ENCODE measurements around the gene HS3ST4.

HS3ST4 gene

DNA sequence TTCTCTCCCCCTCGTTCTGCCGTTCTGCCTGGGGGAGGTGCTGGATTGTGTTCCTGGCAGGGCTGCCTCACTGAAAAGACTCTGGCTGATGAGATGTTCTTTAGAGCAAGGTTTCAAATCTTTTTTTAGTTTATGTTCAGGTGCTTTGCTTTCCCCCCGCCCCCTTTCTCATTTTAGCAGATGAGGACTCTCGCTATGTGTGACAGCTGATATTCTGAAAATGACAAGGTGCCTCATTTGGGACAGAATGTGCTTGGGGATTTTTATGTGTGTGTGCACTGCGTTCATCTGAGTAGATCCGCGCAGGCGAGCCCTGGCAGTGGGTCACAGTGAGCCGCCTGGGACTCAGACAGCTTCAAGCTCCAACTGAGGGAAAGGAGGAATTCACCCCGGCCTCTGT, 205.9 kb downstream of the HS3ST4 start:
- DNase-seq = no peak

DNA sequence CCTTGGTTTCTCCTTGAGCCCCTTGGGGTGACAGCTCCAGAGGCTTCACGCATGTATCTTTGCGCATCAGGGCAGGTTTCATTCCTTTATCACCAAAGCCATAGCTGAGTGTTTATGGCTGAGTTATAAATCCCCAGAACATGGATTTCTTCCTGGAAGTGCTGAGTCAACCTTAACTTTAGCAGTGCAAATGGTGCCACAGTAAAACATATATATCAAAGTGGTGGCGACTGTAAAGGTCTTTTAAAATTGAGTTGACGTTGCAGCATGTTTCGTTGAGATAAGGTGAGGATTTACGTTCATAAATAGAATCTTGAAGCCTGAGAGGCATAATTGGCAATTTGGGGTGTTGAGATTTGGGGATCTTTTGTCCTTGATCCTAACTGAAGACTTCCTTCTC, 214.1 kb downstream of the HS3ST4 start:
- no peak for DNase-seq

DNA sequence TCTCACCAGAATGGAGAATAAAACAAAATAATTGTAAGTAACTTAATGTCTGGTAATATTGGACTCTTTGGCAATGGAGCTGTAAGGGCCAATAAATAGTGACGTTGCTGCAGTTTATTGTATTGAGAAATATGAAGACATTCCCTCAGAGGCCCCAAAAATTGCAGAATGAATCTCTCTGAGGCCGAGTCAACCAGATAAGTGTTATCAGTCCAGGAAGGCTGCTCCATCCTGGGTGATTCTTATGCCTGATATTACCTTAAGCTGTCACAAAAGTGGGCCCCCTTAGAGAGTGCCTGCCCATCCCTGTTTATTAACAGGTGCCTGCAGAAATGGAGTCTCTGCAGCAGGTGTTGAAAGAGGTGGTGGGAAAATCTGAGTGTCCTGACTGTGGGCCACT, 219.2 kb downstream of the HS3ST4 start:
- DNase-seq = no peak

DNA sequence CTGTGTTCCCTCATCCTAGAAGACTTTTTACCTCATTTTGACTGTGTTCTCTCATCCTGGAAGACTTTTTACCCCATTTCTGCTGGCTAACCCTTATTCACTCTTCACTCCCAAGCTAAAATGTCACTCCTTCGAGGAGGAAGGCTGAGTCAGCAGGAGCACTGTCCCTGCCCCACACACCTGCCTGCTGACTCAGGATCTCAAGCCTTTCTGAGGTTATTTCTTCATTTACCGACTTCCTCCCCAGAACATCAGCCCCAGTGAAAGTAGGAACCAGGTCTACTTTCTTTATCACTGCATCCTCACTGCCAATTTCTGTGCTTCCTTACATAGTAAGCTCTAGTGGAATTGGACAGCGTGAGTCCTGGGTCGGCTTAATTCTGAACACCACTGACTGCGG, 220.6 kb downstream of the HS3ST4 start:
- no peak for DNase-seq

DNA sequence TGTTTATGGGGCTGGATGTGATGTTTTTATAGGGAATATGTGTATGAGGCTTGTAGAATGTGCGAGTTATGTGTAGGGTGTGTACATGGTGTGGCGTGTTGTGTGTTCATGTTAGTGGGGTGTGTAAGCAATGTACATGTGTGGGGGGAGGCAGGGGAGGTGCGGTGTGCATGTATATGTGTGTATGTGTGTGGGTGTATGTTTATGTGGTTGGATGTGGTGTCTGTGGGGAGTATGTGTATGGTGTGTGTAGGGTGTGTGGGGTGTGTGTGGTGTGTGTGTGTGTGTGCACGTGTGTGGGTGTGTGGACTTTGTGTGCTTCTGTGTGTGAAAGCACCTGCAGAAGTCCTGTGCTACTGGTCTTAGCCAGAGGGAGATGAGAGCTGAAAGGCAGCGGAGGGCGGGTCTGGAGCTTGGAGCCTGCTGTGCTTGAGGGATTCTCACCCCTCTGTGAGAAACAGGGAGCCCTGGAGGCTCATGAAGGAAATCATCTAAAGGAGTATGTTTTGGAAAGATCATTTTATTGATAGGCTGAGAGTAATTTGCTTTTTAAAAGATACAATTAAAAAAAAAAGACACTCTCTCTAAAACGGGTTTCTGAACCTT, 222.7 kb downstream of the HS3ST4 start:
- DNase-seq = no peak

DNA sequence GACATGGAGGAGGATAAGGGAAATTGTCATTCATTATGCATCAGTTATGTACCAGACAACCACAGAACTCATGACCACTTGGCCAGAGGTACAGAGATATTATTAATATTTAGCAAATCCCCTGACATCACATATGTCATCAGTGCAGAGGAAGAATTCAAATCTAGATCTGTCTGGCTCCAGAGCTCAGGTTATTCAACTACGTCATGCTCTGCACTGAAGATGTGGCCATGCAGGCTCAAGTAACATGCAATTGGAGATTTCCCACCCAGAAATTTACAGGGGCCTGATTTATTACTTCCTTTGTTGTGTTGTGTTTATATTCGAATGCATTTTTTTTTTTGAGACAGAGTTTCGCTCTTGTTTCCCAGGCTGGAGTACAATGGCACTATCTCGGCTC, 224.3 kb downstream of the HS3ST4 start:
- DNase-seq = no peak

DNA sequence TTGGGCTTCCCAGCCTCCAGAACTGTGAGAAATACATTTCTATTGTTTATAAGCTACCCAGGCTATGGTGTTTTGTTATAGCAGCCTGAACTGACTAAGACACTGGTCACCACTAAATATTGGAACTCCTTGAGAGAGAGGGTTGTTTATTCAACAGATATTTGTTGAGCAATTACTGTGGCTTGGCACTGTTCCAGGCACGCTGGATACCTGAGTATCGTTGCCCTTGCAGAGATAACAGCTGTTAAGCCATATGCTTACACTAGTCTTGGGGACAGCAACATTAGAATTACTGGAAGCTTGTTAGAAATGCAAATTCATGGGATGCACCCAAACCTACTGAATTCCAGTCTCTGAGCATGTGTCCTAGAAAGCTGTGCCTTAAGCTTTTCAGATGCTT, 230.7 kb downstream of the HS3ST4 start:
- no peak for DNase-seq

DNA sequence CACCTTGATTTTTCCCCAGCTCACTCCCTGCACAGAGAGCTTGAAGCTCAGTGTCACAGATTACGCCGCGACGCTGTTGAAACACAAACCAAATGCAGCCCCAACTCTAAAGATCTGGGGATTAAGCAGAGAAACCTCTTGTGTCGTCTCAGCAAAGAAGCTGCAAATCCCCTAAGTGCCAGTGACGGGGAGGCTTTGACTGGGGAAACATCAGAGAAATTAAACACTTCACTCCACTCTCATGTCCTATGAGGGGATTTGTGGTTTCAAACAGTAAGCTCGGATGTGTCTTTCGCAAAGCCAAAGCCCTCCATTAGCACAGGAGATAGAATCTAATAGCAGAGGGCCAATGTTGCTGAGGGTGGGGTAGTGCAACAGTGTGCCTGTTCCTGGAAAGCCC, 233.7 kb downstream of the HS3ST4 start:
- no peak for DNase-seq

DNA sequence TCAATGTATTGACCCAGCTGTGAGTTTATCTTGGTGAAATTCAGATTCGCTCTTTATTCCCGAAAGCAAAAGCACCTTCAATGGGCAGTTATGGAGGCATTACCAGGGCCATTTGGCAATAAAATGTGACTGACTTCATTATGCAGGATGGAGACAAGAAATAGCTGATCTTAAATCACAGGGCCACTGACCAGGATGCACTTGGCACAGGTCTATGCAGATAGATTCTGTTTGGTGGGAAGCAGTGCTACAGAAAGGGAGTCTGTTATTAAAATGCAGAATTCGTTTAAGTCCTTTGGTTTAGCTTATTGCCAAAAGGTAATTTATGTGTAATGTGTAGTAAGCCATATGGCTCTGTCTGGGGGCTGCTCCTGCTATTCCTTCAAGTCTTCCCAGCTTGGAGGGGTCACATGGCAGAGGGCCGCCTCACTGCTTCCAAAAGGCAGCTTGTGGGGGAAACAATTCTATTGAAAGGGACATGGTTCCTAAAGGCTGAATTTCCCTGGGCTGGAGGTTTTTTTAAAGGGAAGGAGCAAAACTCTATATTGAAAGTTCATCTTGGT, 239.8 kb downstream of the HS3ST4 start:
- DNase-seq = no peak

DNA sequence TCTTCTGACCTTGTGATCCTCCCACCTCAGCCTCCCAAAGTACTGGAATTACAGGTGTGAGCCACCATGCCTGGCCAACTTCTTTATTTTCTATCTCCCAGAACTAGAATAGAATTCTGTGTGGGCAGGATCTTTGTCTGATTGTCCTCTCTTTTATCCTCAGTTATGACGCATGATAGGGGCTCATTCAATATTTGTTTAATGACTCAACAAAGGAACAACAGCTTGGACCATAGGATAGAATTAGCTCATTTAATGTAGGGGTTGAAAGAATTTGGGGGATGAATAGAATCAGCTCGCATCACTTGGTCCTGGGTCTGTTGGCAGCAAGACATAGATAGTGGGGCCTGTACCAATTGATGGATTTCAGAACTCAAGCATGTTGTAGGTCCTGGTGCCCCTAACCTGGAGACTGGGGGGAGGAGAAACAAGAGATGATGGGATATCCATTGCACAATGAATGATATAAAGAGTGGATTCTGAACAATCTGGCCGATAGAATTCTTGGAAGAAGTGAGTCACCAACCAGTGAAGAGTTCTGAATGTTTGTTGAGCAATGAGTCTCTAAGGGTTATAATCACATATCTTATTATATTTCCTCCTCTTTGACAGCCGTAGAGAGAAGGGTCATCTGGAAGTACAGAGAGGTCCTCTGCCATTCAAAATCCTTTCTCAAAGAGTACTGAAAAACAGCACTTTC, 250.2 kb downstream of the HS3ST4 start:
- DNase-seq = no peak

DNA sequence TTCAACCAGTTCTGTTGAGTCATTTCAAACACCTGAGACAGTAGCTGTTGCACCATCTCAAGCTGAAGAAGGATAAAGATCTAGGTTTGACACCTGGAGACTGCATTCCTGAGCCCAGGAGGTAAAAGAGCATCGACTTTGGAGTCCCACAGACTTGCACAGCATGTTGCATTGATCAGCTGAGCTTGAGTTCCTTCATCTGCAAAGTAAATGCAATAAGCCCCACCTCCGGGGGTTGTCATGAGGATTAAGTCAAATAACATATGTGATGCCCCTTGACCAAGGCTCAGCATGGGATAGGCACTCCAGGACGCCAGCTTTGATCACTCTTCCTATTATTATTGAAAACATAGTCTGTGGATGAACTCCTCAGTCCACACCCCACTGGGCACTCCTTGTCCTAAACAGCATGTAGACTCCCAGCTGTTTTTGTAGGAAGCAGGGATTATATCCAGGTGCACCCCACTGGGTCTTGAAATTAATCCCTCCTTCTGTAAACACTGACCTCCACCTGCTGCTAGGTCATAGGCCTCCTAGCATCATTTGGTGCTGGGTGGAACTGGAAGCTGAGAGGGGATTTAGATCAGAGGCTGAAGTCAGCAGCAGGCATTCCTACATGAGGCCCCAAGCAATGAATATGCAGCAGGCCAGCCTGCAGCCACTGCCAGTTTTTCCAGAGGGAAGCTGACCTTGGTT, 259.0 kb downstream of the HS3ST4 start:
- DNase-seq = no peak

DNA sequence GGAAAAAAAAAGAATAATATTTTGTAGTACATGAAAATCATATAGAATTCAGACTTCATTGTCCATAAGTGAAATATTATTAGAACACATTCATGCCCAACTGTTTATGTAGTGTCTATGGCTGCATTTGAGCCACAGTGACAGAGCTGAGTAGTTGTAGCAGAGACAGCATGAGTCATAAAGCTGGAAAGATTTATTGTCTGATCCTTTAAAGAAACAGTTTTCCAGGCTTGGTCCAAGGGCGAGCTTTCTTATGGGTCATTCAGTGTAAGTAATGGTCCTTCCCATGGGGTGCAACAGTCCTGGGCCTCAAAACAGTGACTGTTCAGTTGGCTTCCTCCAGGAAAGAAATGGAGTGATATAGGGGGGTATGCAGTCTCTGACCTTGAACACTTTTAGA, 260.2 kb downstream of the HS3ST4 start:
- no peak for DNase-seq

DNA sequence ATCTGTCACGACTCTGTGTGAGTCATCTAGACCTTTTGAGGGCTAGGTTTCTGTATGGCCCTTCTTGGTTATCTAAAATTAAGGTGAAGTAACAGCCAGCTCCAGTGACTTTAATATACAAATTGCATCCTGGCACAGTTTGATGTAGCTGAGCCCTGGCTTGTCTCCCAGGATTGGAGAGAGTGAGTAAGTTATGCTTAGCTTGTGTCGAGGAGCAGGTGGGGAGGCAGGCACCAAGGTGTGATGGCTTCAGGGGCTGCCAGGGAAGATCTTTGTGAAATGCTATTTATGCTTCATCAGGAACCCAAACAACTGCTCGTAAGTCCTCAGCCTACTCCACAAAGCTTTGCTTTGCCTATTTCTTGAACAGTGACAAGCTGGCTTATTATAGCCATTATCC, 261.2 kb downstream of the HS3ST4 start:
- DNase-seq = no peak

DNA sequence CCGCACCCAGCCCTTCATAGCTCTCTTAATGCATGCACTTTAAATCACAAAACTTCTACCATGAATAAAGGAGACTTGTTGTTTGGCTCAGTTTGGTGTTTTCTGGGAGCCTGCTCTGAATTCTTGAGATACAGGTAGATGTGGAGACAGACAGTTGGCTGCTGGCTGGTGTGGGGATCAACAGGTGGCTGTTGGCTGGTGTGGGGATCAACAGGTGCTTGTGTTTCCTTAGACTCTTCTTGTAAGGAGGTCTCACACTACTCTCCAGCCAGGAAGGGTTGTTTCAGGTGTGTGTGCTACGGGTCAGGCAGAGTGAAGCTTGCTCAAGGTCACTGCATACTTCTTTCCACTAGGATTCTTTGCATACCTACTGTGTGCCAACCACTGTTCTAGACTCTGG, 265.9 kb downstream of the HS3ST4 start:
- no peak for DNase-seq

DNA sequence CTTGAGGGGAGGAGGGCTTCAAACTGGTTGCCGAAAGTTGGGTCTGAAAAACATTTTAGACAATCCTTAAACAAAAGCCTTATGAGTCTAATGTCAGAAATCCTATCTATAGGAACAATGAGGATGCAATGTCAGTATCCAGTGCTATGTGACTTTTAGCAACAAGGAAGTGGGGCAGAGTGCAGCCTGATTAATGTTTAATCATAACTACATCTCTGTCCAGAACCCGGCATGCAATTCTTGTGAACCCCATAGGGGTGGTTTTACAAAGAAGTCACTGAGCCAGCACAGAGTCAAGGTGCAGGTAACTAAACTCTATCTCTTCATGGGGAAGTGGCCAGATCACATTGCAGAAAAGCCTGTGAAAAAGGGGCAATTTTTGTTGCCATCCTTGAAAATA, 267.5 kb downstream of the HS3ST4 start:
- no peak for DNase-seq

DNA sequence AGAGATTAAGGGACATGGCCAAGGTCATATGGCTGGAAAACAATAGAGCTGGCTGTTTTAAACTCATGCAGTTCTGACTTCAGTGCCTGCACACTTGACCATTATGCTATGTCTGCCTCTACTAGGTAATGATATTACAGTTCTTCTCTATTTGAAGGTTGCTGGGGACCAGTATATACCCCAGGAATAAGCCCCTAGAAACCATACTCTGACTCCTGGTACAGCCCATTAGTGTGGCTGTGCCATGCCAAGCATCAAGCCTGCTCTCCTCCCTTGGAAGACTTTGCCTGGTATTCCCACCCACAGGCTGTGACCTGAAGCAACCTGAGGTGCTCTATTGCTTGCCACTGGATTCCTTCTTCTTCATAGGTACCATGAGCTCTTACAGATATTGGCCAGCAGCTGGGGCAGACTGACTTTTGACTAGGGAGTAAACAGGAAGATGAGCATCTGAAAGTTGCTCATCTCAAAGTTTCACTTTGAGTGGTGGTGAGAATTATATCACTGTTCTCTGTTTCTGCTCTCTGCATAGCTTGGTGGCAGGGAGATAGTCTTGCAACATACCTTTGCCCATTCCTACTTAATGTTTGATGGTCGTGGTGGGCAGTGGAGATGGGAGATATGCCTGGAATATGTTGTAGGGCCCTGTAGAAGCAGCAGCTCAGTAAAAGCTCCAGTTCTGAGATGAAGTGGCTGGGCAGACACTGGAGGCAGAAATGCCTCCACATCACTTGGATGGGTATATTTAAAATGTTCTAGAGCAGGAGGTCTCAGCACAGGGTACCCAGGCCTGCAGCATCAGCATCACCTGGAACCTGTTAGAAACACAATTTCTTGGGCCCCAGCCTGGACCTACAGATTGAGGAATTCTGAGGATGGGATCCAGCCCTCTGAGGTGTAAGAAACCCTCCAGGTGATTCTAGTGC, 274.7 kb downstream of the HS3ST4 start:
- no peak for DNase-seq

DNA sequence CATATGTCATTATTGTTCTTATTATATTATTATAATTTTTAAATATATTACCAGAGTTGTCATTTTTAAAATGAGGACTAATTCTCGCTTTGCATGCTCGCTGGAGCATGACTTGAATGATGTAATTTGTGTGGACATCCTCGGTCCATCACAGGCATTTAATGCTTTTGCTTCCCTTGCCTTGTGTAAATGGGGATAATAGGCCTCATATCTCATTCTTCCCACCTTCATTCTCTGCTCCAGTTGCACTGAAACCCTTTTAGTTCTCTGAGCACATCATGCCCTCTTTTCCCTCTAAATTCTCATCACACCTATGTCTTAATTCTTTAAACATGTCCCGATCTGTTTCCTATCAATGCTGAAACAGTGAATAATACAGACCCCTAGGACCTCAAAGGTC, 285.4 kb downstream of the HS3ST4 start:
- no peak for DNase-seq

DNA sequence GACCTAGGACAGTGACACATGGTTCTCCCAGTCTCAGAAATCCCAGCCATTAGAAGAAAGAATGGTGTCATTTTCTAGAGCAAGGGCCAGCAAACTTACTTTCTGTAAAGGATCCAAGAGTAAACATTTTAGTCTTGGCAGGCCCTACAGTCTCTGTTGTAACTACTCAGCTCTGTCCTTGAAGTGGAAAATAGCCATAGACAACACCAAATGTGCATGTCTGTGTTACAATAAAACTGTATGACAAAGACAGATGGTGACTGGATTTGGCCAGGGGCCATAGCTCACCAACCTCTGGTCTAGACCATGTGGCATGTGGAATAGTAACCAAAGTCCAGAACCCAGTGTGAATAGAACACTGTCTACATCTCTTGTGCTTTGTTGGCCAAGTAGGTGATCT, 286.5 kb downstream of the HS3ST4 start:
- DNase-seq = no peak

DNA sequence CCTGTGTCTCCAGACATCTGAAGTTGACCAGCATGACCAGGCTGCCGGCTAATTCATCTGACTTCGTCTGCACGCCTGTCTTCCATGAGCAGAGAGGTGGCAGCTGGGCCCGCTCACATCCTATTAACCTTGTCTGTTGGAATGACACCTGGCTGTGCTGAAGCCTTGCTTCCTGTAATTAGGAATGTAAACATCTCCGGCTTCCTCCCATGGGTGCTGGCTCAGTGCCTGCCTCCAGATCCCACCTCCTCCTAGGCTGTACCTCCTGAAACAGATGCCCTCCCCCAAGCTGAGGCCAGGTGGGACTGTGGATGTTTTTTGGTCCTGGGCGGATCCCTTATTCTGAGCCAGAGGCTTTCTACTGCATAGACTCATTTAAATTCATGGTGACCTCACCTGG, 296.3 kb downstream of the HS3ST4 start:
- no peak for DNase-seq

DNA sequence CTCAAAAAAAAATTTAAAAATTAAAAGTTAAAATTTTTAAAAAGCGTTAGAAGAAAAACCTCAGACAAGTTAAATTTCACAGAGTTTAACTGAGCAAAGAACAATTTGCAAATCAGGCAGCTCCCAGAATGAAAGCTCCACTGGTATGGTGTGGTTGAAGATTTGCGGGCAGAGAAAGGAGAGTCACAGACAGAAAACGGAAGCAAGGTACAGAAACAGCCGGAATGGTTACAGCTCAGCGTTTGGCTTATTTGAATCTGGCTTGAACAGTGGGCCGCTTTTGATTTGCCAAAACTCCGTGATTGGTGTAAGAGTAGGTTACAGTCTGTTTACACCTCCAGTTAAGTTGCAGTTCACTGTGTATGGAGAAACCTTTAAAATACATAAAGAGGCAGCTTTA, 297.1 kb downstream of the HS3ST4 start:
- DNase-seq = no peak

DNA sequence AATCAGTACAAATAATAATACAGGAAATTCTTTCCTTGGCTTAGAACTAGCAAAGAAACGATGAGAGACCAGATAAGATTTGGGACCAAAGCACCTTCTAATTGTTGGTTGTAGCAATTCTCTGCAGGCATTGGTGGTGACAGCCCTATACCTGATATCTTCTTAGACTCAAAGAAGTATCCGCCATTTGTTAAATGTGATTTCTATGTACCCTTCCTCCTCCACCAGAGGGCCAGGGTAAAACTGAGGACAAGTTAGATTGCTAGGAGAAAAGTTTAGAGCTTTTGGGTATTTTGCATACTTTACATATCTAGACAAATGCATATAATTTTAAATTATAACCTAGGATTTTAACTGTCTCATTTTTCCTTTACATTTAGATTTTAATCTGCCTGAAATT, 304.3 kb downstream of the HS3ST4 start:
- DNase-seq = no peak

DNA sequence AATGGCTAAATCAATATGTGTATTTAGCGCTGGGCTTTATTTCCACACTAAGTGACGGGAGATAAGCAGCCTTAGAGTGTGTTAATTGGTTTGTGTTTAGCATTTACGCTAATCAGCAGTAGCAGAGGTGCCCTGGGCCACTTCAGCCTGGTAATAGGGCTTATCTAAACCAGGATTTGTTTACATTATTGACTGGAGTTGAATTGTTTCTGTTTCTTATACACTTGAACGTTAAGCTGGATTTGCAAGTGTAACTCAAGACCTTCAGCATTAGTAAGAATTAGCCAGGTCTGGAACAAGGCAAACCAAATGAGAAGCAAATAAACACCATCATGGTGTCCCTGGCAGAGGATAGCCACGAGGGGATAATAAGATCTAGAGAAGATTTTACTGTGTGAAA, 313.6 kb downstream of the HS3ST4 start:
- DNase-seq = no peak

DNA sequence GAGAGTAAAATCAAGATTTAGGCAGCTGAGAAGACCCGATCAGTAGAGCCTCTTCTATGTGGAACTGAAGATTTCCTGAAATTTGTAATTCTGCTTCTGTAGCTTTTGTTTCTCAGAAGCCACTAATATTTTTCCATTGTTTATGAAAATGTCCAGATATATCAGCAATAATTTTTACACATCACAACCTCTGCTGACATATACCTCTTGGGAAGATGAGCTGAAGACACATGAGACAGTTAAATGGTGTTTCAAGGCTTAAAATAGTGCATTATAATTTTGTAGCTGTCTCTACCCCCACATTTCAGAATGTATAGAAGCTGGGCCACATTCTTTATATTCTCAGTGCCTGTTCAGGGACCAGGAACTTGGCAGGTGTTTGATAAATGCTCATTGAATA, 320.6 kb downstream of the HS3ST4 start:
- no peak for DNase-seq
